HepG2 (cell line): ENCODE measurements around the gene BSN. TPM values are rescaled to one million over a fixed set of nuclear protein-coding genes. Genes with fewer than 3 reads are reported as not detected.

Experiments used
- ATAC-seq: fragments of 200-7000 bp; cut with Tn5 transposase; 3 replicates; pipeline ENCODE4 v1.9.1; 2020; ENCODE audit warnings: mild to moderate bottlenecking, moderate library complexity
- BruUV-seq: library from RNA; stranded (reverse); fragments of 400-500 nt; replicated peaks from 2 replicates; lab custom pipeline; 2021; lab: Mats Ljungman, UMichigan
- CTCF ChIA-PET: fragments of 300-600 bp; formaldehyde crosslinking; extraction: SDS; loops from one replicate; lab custom pipeline; 2021; ENCODE audit warnings: low total read pairs, inconsistent platforms, low intra/inter-chr PET ratio; lab: Yijun Ruan, JAX
- POLR2A ChIA-PET: fragments of 350-600 bp; sonication (Branson Sonifier 250); formaldehyde crosslinking; loops from one replicate; lab custom pipeline; 2020; ENCODE audit warnings: antibody characterized with exemption, inconsistent platforms; lab: Yijun Ruan, JAX
- DNase-seq: peaks from one replicate; pipeline ENCODE4 v3.0.0-alpha.2; 2015; ENCODE audit warnings: low spot score
- FAIRE-seq: peaks from 3 replicates; lab custom pipeline; 2011; peaks lifted over from hg19 to GRCh38; lab: Jason Lieb, UNC
- H2AFZ ChIP-seq: one replicate; pipeline ENCODE4 v1.6.1; 2011; ENCODE audit warnings: low read length, inconsistent platforms
- H3K27ac ChIP-seq: fragments of 300-600 bp; 3 replicates; pipeline ENCODE4 v1.8.0; 2011; ENCODE audit warnings: mixed run types, mild to moderate bottlenecking, mixed read lengths, low read length, inconsistent platforms; ENCODE audit not compliant: insufficient read depth; ENCODE audit errors: extremely low read length
- H3K27me3 ChIP-seq, 2 experiments: fragments of 200-600 bp in 1 of 2; 2 replicates in 1 of 2; 3 replicates in 1 of 2; pipeline versions ENCODE4 v1.6.0 to v1.8.0; 2011; ENCODE audit warnings: low read length in 2 of 2, mild to moderate bottlenecking in 2 of 2, moderate library complexity in 2 of 2, inconsistent platforms in 1 of 2; ENCODE audit not compliant: insufficient read depth in 2 of 2, control insufficient read depth in 1 of 2
- H3K36me3 ChIP-seq, 2 experiments: fragments of 200-600 bp in 1 of 2; replicated peaks in 1 of 2; 2 replicates in 1 of 2; 3 replicates in 1 of 2; pipeline versions ENCODE4 v1.5.1 to v1.8.0; 2011; ENCODE audit warnings: low read length in 2 of 2, inconsistent platforms in 1 of 2; ENCODE audit not compliant: insufficient read depth in 2 of 2, control insufficient read depth in 1 of 2
- H3K4me1 ChIP-seq: 2 replicates; pipeline ENCODE4 v1.5.1; 2012; ENCODE audit warnings: low read length, inconsistent platforms; ENCODE audit not compliant: insufficient read depth
- H3K4me2 ChIP-seq: 2 replicates; pipeline ENCODE4 v1.6.0; 2011; ENCODE audit warnings: low read depth, low read length, inconsistent platforms
- H3K4me3 ChIP-seq, 3 experiments: fragments of 200-600 bp in 1 of 3; sonication (generic), shearing (Covaris generic) in 1 of 3; replicated peaks in 1 of 3; 2 replicates each; pipeline ENCODE4 v1.5.1; 2011 to 2016; ENCODE audit warnings: low read length in 3 of 3, inconsistent platforms in 2 of 3, low read depth in 2 of 3, mild to moderate bottlenecking in 2 of 3, control low read depth in 1 of 3, mixed read lengths in 1 of 3; ENCODE audit not compliant: insufficient read depth in 1 of 3
- H3K79me2 ChIP-seq: one replicate; pipeline ENCODE4 v1.6.1; 2011; ENCODE audit warnings: low read length, inconsistent platforms; ENCODE audit not compliant: insufficient read depth
- H3K9ac ChIP-seq: 2 replicates; pipeline ENCODE4 v1.6.0; 2011; ENCODE audit warnings: mild to moderate bottlenecking, low read depth, low read length, inconsistent platforms; ENCODE audit not compliant: insufficient read depth
- H3K9me3 ChIP-seq: 2 replicates; pipeline ENCODE4 v1.5.1; 2012; ENCODE audit warnings: mild to moderate bottlenecking, low read length
- H4K20me1 ChIP-seq: 2 replicates; pipeline ENCODE4 v1.6.0; 2011; ENCODE audit warnings: inconsistent platforms, mild to moderate bottlenecking, low read length, moderate library complexity; ENCODE audit not compliant: insufficient read depth
- KLF16 ChIP-seq, 2 experiments: sonication (generic) in 1 of 2; formaldehyde crosslinking in 1 of 2; IDR thresholded peaks; 2 replicates each; pipeline versions ENCODE4 v1.6.1 to v1.8.0; 2016 to 2023; ENCODE audit warnings: missing genetic modification reagents in 2 of 2, missing compliant biosample characterization in 1 of 2
- MED8 ChIP-seq: sonication (generic); formaldehyde crosslinking; IDR thresholded peaks from 2 replicates; pipeline ENCODE4 v1.8.1; 2023; ENCODE audit warnings: mild to moderate bottlenecking, missing genetic modification reagents; ENCODE audit not compliant: insufficient replicate concordance
- RAD51 ChIP-seq: fragments of 450-650 bp; IDR thresholded peaks from 2 replicates; pipeline ENCODE4 v1.6.1; 2016; ENCODE audit warnings: borderline replicate concordance
- YY1 ChIP-seq: IDR thresholded peaks from 2 replicates; pipeline ENCODE4 v1.6.1; 2011; ENCODE audit warnings: low read length, low read depth, moderate library complexity, mild to moderate bottlenecking; ENCODE audit not compliant: insufficient read depth, insufficient replicate concordance
- ZEB1 ChIP-seq: IDR thresholded peaks from 2 replicates; pipeline ENCODE4 v1.6.1; 2012; ENCODE audit warnings: mild to moderate bottlenecking, low read depth, inconsistent platforms; ENCODE audit not compliant: insufficient replicate concordance
- ZNF883 ChIP-seq: sonication (generic); formaldehyde crosslinking; IDR thresholded peaks from 2 replicates; pipeline ENCODE4 v1.5.1; 2020; ENCODE audit warnings: mild to moderate bottlenecking, missing genetic modification reagents; ENCODE audit errors: not compliant biosample characterization
- ZUFSP ChIP-seq: sonication (generic); formaldehyde crosslinking; IDR thresholded peaks from 2 replicates; pipeline ENCODE4 v1.9.0; 2021; ENCODE audit warnings: missing genetic modification reagents, mild to moderate bottlenecking, borderline replicate concordance
- WGBS: methylation state at CpG from one replicate; pipeline ENCODE4 v1.1.6; 2017; ENCODE audit warnings: low lambda C conversion rate; 5-methylcytosine and 5-hydroxymethylcytosine counted together
- in situ Hi-C: cut with HindIII; loops from 2 replicates; pipeline ENCODE4 v1.10.0; 2017; ENCODE audit warnings: low pct_unique_long_range_greater_than_20kb; ENCODE audit not compliant: extremely low pct_ligation_motif_present
- intact Hi-C: fragments of 100-400 bp; cut with micrococcal nuclease; formaldehyde crosslinking; loops from one replicate; pipeline ENCODE4 v1.10.0; 2022; ENCODE audit not compliant: unreplicated experiment
- polyA plus RNA-seq, 8 experiments: library from polyadenylated mRNA; depleted of rRNA in 3 of 8; stranded (reverse) in 7 of 8; unstranded in 1 of 8; fragments of >200 nt; fragmentation: Illumina TruSeq in 4 of 8; extraction: Trizol in 4 of 8; gene quantifications; 2 replicates each; pipeline versions ENCODE4 v1.2.1 to v1.2.3, GENCODE V29; 2011 to 2016; ENCODE audit warnings: low read depth in 4 of 8, missing spikeins in 1 of 8, mixed read lengths in 1 of 8; ENCODE audit not compliant: insufficient read depth in 1 of 8
- total RNA-seq, 5 experiments: library from RNA; depleted of rRNA; stranded (reverse); fragments of >200 nt; fragmentation: Illumina TruSeq; extraction: Trizol; gene quantifications; 2 replicates each; pipeline ENCODE4 v1.2.3, GENCODE V29; 2016; ENCODE audit warnings: low read depth in 1 of 5

The BSN gene
- total and polyA plus RNA-seq, 2 of the 13 experiments (the other 11 are each of a cell fraction or from before 2014, with no cell fraction given): 0.42 to 0.86 TPM

- TF ChIP-seq ZUFSP: no peak
- TF ChIP-seq ZEB1: no peak
- no peak for TF ChIP-seq MED8 (CRISPR knock-in tag)
- TF ChIP-seq KLF16 (CRISPR knock-in tag; IDR thresholded peaks at IDR 0.05): no peak
- TF ChIP-seq ZNF883 (CRISPR knock-in tag): no peak
- no peak for TF ChIP-seq YY1
- TF ChIP-seq RAD51: no peak
- Histone ChIP-seq H3K4me1 (peaks cover 15% of the 10 kb centered on the region), H3K9me3 (no peaks in the 10 kb centered on the region), H3K4me3 (no peak overlapping the region), H3K4me2 (no peak overlapping the region), H3K27ac (no peak overlapping the region), H3K27me3 (no peaks in the 10 kb centered on the region), H2AFZ (no peak overlapping the region), H3K36me3 (no peaks in the 10 kb centered on the region), H3K9ac (no peak overlapping the region), H4K20me1 (no peaks in the 10 kb centered on the region), H3K79me2 (no peaks in the 10 kb centered on the region)
- DNase-seq: no peak
- no CpG with 5 or more reads among the region's 10 CpGs for WGBS
- ATAC-seq: no peak
- in situ Hi-C loops: no loop called here
- intact Hi-C loops: no loop called here
- no peak for FAIRE-seq
- ChIA-PET CTCF (no interaction called here), POLR2A (no interaction called here)
- no TSS peak for BruUV-seq
Measured at GRCh38 chr3:49654955-49655556, 100.8 kb downstream of the BSN start.
